Naive thymus-derived CD8-positive, alpha-beta T cell (primary cell): ENCODE results near the gene GALNT2. TPM values are rescaled to one million over a fixed set of nuclear protein-coding genes. Genes with fewer than 3 reads are reported as not detected.

ENCODE experiments used
- ATAC-seq, 2 donors: fragments of 150-1000 bp; cut with Tn5 transposase in 1 of 2; sonication (Bioruptor Pico), chemical (Tn5 transposase) in 1 of 2; 1 replicate in 1 of 2; 2 replicates in 1 of 2; pipeline ENCODE4 v1.10.0; 2021; ENCODE audit warnings: mild to moderate bottlenecking in 2 of 2, moderate library complexity in 2 of 2
- POLR2A ChIA-PET: fragments of 350-600 bp; sonication (Branson Sonifier 250); formaldehyde crosslinking; loops from one replicate; lab custom pipeline; 2021; ENCODE audit warnings: antibody characterized with exemption; lab: Charles Lee
- DNase-seq, 10 donors: peaks; one replicate each; pipeline versions ENCODE4 v3.0.0 to v3.0.0-alpha.2; 2020 to 2022
- H3K27ac Mint-ChIP-seq, 10 donors: one replicate each; pipeline ENCODE4 v1.8.0; 2020 to 2022; ENCODE audit warnings: mild to moderate bottlenecking in 10 of 10, mixed read lengths in 10 of 10, moderate library complexity in 4 of 10, inconsistent platforms in 1 of 10
- H3K27me3 Mint-ChIP-seq, 5 donors: one replicate each; pipeline ENCODE4 v1.8.0; 2021 to 2022; ENCODE audit warnings: mixed read lengths in 5 of 5
- H3K36me3 Mint-ChIP-seq, 3 donors: one replicate each; pipeline ENCODE4 v1.8.0; 2020 to 2022; ENCODE audit warnings: mixed read lengths in 3 of 3, mild to moderate bottlenecking in 2 of 3, inconsistent platforms in 1 of 3
- H3K4me1 Mint-ChIP-seq, 4 donors: one replicate each; pipeline ENCODE4 v1.8.0; 2021 to 2022; ENCODE audit warnings: mixed read lengths in 4 of 4
- H3K4me3 Mint-ChIP-seq, 10 donors: one replicate each; pipeline ENCODE4 v1.8.0; 2020 to 2022; ENCODE audit warnings: mild to moderate bottlenecking in 10 of 10, mixed read lengths in 10 of 10, moderate library complexity in 6 of 10, inconsistent platforms in 1 of 10
- H3K9me3 Mint-ChIP-seq, 9 donors: one replicate each; pipeline ENCODE4 v1.8.0; 2020 to 2022; ENCODE audit warnings: mixed read lengths in 9 of 9, mild to moderate bottlenecking in 3 of 9, inconsistent platforms in 1 of 9, moderate library complexity in 1 of 9
- polyA plus RNA-seq, 3 donors: library from polyadenylated mRNA; unstranded; fragments of 300-500 nt; fragmentation: Illumina TruSeq; gene quantifications; one replicate each; pipeline ENCODE4 v1.2.3, GENCODE V29; 2021
- total RNA-seq, 8 experiments: library from RNA in 2 of 8; stranded (reverse) in 2 of 8; gene quantifications; one replicate each; pipeline ENCODE4 v1.2.3 and lab custom pipeline; 2021 to 2026

Gene GALNT2
- total and polyA plus RNA-seq, 5 experiments from 2014 or later, result 10.7 to 22.2 (median 15.3) TPM

DNA sequence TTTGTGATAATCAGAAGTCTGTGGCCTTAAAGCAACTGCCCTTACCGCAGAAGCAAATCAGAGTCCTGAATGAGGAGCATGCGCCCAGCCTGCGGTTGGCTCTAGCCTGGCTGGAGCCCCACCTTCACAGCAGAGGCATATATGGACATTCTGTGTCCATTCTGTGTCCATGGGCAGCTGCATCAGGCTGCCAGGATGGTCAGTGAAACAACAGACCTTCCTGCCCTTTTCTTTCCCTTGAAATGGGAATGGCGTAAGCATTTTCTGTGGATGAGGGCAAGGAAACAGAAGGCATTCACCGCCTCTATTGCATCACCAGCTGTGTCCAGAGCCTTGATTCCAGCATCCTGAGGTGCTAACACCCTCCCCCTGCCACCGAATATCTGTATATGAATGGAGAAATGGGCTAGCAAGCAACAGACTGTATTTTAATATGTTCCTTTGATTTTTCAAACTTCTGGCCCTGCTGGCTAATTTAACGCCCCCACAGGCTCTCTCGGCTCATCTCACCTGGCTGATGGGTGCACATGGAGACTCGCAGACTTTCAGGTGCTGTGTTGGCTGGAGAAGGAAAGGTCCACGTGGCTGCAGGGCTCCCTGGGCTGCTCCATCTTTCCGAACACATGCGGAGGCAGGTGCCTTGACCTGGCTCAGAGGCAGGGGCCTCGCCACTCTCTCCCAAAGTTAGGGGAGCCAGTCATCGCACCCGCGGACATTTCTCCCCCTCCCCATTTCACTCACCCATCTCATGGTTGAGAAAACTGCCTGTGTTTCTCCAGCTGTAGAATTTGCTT, 159.2 kb downstream of the GALNT2 start:
- no peaks in the 10 kb centered on the region for H3K9me3 Mint-ChIP-seq
- H3K27me3 Mint-ChIP-seq, result no peaks in the 10 kb centered on the region
- no peak for DNase-seq
- H3K4me1 Mint-ChIP-seq, result peaks cover 9 to 16% (median 14%) of the 10 kb centered on the region in 4 donors
- no peak overlapping the region for H3K4me3 Mint-ChIP-seq
- H3K36me3 Mint-ChIP-seq, result peaks cover 0 to 8% (median 3%) of the 10 kb centered on the region in 3 donors
- POLR2A ChIA-PET, result no interaction called here
- ATAC-seq, result no peak
- H3K27ac Mint-ChIP-seq, result no peak overlapping the region

DNA sequence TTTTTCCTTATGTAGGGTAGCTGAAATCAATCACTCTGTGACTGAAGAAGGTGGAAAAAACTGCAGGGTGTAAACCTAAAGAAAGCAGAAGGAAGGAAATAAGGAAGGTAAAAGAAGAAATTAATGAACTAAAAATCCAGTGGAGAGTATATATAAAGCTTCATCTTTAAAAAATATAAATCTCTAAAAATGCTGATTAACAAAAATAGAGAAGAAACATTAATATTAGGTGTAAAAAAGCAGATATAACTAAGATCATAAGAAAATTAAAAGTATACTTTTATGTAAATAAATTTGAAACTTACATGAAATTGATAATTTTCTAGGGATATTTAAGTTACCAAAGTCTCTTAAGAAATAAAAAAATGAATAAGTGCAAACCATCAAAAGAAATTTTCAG, 159.8 kb downstream of the GALNT2 start:
- Mint-ChIP-seq H3K27ac (no peak overlapping the region), H3K27me3 (no peaks in the 10 kb centered on the region), H3K36me3 (peaks cover 0 to 8% (median 3%) of the 10 kb centered on the region in 3 donors), H3K9me3 (no peaks in the 10 kb centered on the region), H3K4me1 (peaks cover 9 to 17% (median 12%) of the 10 kb centered on the region in 4 donors), H3K4me3 (no peak overlapping the region)
- no peak for DNase-seq
- POLR2A ChIA-PET, result no interaction called here
- no peak for ATAC-seq

DNA sequence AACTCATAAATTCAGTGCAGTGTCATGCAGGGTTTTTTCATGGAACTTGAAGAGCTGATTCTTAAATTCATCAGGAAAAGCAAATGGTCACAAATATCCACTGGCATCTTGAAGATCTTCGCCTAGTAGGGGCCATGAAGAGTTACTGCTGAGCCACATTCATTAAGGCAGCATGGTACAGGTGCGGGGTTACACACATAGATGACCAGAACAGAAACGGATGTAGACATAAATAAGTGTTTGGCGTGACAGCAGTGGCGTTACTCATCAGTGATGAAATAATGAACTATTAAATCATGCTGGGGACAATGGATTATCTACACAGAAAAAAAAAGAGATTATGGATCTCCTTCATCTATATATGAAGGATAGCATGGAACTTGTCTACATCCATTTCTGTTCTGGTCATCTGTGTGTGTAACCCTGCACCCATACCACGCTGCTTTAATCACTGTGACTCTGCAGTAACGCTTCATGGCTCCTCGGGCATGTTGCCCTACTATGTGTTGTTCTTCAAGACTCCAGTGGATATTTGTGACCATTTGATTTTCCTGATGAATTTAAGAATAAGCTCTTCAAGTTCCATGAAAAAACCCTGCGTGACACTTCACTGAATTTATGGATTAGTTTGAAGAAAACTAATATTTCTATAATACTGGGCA, 161.3 kb downstream of the GALNT2 start:
- Mint-ChIP-seq H3K27ac (no peak overlapping the region), H3K36me3 (peaks cover 0 to 8% (median 3%) of the 10 kb centered on the region in 3 donors), H3K4me1 (peaks cover 5 to 20% (median 10%) of the 10 kb centered on the region in 4 donors), H3K9me3 (no peaks in the 10 kb centered on the region), H3K27me3 (no peaks in the 10 kb centered on the region), H3K4me3 (no peak overlapping the region)
- DNase-seq (no peak), ATAC-seq (no peak)
- POLR2A ChIA-PET, result no interaction called here

DNA sequence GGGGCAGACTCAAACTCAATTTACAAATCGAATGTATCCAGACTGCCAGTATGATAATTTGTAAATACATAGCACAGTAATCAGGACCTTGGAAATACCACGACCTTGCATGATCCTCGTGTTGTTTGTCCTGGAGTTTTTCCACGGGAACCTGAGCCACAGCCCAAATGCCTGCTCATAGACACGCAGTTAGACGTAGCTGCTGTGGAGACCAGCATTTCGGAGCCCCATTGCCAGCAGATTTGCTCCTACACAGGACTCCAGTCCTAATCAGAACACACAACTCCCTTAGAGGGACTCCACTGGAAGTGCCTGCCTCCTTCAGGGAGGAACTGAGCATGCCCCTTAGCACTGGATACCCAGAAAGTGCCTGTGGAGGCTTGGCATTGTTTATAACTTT, 163.2 kb downstream of the GALNT2 start:
- Mint-ChIP-seq H3K4me1 (peaks cover 5 to 27% (median 10%) of the 10 kb centered on the region in 4 donors), H3K9me3 (no peaks in the 10 kb centered on the region), H3K27me3 (no peaks in the 10 kb centered on the region), H3K36me3 (peaks cover 0 to 12% (median 3%) of the 10 kb centered on the region in 3 donors), H3K4me3 (no peak overlapping the region), H3K27ac (no peak overlapping the region)
- ATAC-seq (no peak), DNase-seq (no peak)
- POLR2A ChIA-PET, result no interaction called here

DNA sequence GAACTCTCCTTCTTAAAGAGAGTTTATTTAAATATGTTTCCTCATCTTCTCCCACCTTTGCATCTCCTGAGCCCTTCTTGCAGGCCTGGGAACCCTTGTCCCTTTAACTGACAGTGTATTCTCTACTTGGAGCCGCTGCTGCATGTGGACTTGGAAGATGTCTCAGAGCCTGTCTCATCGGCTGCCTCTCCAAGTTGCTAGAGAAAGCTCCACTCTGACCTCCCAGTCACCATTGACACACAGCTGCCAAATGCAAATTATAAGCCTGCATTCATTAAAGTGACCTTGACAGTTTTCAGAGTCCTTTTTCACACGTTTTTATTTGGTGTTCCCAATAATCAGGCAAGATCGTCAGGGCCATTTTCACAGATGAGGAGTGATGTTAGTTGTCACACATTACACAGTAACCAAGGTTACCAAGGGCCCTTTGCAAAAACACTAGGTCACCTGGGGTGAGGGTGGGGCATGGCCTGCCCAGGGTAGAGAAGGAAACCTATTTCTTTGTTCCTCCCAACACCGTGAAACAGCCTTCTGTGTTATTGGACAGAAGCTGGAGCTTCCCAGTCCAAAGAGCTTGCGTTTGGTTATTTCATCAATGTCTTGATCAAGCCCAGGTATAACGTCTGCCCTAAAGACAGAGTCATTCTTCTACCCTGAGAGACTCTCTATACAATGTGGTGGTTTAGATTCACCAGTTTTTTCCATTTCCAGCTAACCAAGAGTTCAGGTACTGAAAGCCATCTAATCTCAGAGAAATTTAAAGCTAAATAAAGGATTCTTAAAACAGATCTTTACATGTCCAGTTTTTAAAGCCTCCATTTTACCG, 164.1 kb downstream of the GALNT2 start:
- Mint-ChIP-seq H3K4me3 (no peak overlapping the region), H3K27me3 (no peaks in the 10 kb centered on the region), H3K9me3 (no peaks in the 10 kb centered on the region), H3K4me1 (peaks cover 5 to 27% (median 10%) of the 10 kb centered on the region in 4 donors), H3K27ac (peak overlapping the region in 3 of 10 donors; percentile 2 to 68 (median 36)), H3K36me3 (peaks cover 0 to 21% (median 11%) of the 10 kb centered on the region in 3 donors)
- ATAC-seq, result no peak
- no peak for DNase-seq
- POLR2A ChIA-PET, result no interaction called here

DNA sequence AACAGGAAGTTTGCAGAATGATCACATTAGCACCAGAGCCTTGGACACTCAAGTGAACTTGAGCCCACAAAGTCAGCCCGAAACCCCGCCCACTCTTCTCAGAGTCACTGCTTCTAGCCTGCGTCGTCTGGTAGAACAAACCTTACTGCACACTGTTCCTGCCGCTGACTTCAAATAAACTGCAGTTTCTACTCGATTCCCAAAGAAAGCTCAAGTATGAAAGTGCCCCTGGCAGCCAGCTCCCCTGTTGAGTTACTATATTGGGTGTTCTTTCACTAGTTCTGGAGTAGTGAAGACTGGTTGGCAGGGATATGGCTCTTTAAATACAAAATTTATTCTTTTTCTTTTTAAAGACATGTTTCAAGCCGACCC, 164.7 kb downstream of the GALNT2 start:
- no peak overlapping the region for H3K4me3 Mint-ChIP-seq
- POLR2A ChIA-PET, result no interaction called here
- peaks cover 0 to 24% (median 17%) of the 10 kb centered on the region in 3 donors for H3K36me3 Mint-ChIP-seq
- no peaks in the 10 kb centered on the region for H3K9me3 Mint-ChIP-seq
- no peak for ATAC-seq
- H3K27ac Mint-ChIP-seq, result peak overlapping the region in 1 of 10 donors; percentile 2
- no peak for DNase-seq
- H3K4me1 Mint-ChIP-seq, result peaks cover 5 to 27% (median 10%) of the 10 kb centered on the region in 4 donors
- H3K27me3 Mint-ChIP-seq, result no peaks in the 10 kb centered on the region

DNA sequence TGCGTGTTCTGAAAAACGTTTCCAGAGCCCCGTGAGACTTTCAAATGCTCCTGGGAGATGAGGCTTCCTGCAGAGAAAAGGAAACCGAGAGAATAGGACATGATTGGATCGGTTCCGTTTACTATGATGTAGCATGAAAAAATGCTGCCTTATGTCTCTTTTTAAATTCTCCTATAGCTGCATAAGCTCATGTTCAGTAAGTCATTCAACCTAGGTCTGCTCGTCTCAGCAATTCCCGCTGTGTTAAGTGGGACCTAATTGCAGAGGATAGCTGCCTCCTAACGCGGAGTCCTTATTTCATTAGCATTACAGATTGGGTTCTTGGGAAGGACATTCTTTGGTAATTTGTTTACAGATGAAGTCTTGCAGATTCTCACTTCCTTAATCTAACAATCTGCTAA, 165.3 kb downstream of the GALNT2 start:
- H3K9me3 Mint-ChIP-seq, result no peaks in the 10 kb centered on the region
- POLR2A ChIA-PET, result no interaction called here
- no peaks in the 10 kb centered on the region for H3K27me3 Mint-ChIP-seq
- ATAC-seq, result no peak
- peaks cover 0 to 29% (median 22%) of the 10 kb centered on the region in 3 donors for H3K36me3 Mint-ChIP-seq
- no peak for DNase-seq
- H3K27ac Mint-ChIP-seq, result no peak overlapping the region
- H3K4me1 Mint-ChIP-seq, result peaks cover 5 to 27% (median 10%) of the 10 kb centered on the region in 4 donors
- no peak overlapping the region for H3K4me3 Mint-ChIP-seq

DNA sequence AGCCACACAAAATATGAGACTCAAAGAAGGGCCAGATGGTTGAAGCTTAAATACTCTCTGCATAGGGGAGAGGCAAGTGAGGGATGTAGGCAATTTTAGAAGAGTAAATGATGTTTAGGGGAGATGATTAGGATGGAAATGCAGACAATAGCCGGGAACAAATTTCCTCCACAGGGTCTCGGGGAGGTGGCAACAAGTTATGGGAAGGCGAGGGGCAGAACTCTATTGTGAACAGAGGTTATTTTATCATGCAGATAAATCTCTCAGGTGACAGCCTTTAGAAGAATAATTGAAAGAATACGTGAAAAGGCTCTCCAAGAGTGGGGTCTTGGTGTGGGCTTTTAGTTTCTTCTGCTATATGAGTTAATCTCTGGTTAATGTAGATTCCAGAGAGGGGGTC, 166.7 kb downstream of the GALNT2 start:
- Mint-ChIP-seq H3K27me3 (no peaks in the 10 kb centered on the region), H3K4me1 (peaks cover 5 to 27% (median 11%) of the 10 kb centered on the region in 4 donors), H3K4me3 (no peak overlapping the region), H3K27ac (peak overlapping the region in 1 of 10 donors; percentile 72), H3K9me3 (no peaks in the 10 kb centered on the region), H3K36me3 (peaks cover 0 to 39% (median 28%) of the 10 kb centered on the region in 3 donors)
- ATAC-seq (no peak), DNase-seq (no peak)
- POLR2A ChIA-PET, result no interaction called here

DNA sequence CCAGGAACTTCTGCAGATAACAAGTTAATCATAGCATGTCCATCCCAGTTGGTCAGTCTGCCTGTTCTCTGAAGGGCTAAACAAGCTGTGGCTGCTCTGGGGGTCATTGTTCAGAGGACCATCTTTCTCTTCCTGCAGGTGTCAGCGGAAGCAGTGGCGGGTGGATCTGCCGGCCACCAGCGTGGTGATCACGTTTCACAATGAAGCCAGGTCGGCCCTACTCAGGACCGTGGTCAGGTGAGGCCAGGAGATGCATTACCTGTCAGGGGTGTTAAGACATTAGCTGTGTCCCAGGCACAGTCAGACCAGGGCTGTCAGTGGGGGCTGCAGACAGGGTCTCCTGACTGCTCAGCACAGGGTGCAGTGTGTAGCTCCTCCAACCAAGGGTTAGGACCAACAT, 168.8 kb downstream of the GALNT2 start:
- Mint-ChIP-seq H3K4me3 (no peak overlapping the region), H3K4me1 (peaks cover 5 to 30% (median 10%) of the 10 kb centered on the region in 4 donors), H3K9me3 (peaks cover 0 to 5% (median 0%) of the 10 kb centered on the region in 9 donors), H3K27me3 (no peaks in the 10 kb centered on the region), H3K27ac (no peak overlapping the region), H3K36me3 (peaks cover 14 to 52% (median 44%) of the 10 kb centered on the region in 3 donors)
- no peak for ATAC-seq
- POLR2A ChIA-PET, result no interaction called here
- DNase-seq, result no peak

DNA sequence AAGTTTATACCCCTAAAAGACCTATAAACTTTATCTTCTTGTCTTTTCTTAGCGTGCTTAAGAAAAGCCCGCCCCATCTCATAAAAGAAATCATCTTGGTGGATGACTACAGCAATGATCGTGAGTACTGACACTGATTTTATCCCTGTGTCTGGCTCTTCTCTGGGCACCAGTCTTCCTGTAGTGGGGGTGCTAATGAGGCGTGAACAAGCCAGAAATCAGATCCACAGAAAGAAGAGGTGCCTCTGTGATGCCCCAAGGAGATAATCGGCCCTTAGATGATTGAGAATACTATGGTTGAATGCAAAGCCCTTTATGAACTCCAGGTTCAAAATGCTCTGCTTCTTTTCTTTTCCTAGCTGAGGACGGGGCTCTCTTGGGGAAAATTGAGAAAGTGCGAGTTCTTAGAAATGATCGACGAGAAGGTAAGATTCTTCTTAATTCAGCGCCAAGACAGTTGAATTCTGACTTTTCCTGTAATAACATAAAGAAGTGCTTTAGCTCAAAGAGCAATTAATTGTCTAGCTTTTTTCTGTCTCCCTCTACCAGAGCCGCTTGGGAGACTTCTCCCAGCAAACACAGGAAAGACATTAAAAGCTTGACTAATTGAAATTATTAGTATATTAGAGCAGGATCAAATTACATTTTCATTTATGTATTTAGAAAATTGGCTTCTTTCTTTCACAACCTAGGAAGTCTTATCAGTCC, 169.4 kb downstream of the GALNT2 start:
- Mint-ChIP-seq H3K36me3 (peaks cover 19 to 55% (median 47%) of the 10 kb centered on the region in 3 donors), H3K27me3 (no peaks in the 10 kb centered on the region), H3K27ac (no peak overlapping the region), H3K4me3 (no peak overlapping the region), H3K4me1 (peaks cover 7 to 28% (median 13%) of the 10 kb centered on the region in 4 donors), H3K9me3 (peaks cover 0 to 9% (median 0%) of the 10 kb centered on the region in 9 donors)
- POLR2A ChIA-PET, result no interaction called here
- DNase-seq (no peak), ATAC-seq (no peak)

DNA sequence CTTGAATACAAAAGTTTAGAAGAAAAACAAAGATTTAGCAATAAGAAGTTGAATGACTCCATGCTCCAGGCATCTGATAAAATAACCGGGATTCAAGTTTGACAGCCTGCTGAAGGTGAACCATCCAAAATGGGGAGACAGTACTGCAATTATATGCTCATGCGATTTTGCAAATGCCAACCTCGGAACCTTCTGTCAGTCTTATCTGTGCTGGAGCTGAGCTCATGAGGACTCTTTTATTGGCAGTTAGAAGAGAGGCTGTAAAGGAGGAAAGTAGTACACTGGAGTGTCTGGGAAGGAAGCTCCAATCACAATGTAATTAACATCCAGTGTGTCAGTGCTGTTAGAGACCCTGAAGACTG, 170.0 kb downstream of the GALNT2 start:
- no peak for ATAC-seq
- Mint-ChIP-seq H3K36me3 (peaks cover 23 to 60% (median 52%) of the 10 kb centered on the region in 3 donors), H3K4me1 (peaks cover 7 to 24% (median 13%) of the 10 kb centered on the region in 4 donors), H3K27me3 (no peaks in the 10 kb centered on the region), H3K27ac (no peak overlapping the region), H3K9me3 (peaks cover 0 to 9% (median 0%) of the 10 kb centered on the region in 9 donors), H3K4me3 (no peak overlapping the region)
- no peak for DNase-seq
- POLR2A ChIA-PET, result no interaction called here

DNA sequence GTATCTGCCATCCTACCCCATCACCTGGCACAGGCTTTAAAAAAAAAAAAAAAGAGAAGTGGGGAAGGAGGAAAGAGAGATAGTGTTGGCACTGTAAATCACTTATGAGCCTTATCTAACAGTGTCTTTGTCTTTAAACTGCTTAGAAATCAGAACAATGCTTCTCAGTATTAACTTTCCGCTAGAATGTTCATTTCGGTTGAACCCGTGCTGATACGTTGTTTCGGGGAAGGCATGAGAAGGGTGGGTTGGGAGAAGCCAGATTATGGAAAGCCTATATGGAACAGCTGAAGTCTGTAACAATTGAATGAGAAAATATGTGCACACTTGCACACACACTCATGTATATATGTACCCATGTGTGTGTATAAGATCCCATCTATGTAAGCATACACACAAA, 170.8 kb downstream of the GALNT2 start:
- Mint-ChIP-seq H3K27ac (no peak overlapping the region), H3K4me3 (no peak overlapping the region), H3K9me3 (peaks cover 0 to 9% (median 0%) of the 10 kb centered on the region in 9 donors), H3K36me3 (peaks cover 26 to 63% (median 52%) of the 10 kb centered on the region in 3 donors), H3K27me3 (no peaks in the 10 kb centered on the region), H3K4me1 (peaks cover 7 to 16% (median 13%) of the 10 kb centered on the region in 4 donors)
- DNase-seq, result no peak
- POLR2A ChIA-PET, result no interaction called here
- no peak for ATAC-seq
